ENCODE measurements around the gene DLGAP1.

- TF ChIP-seq CTCF (IDR thresholded peaks at IDR 0.05) = no peak
- no peak for TF ChIP-seq EZH2 (IDR thresholded peaks at IDR 0.05)
- TF ChIP-seq EZH2phosphoT487 (IDR thresholded peaks at IDR 0.05) = no peak
Observed at GRCh38 chr18:4231260-4231659, 223.8 kb downstream of the DLGAP1 start.
